ENCODE data around the gene C17orf67. TPM values are rescaled to one million over a fixed set of nuclear protein-coding genes. Genes with fewer than 3 reads are reported as not detected.

C17orf67 gene
- total and polyA plus RNA-seq, 7 donors, result 0.14 to 1.1 (median 0.25) TPM; not detected in 1

GRCh38 chr17:56806949-56807348 is 26.8 kb downstream of the C17orf67 start:
- ATAC-seq, result peak in 2 of 4 donors; percentile 21 to 47
- WGBS, 3 donors, result 27 to 57% (median 55%) methylated on average over 4 of the region's 4 CpGs
- no peak overlapping the region for H3K4me3 ChIP-seq
- no peaks in the 10 kb centered on the region for H3K27me3 ChIP-seq (ENCODE audit: insufficient read depth in 3 of 3, low read length in 2 of 3)
- no peaks in the 10 kb centered on the region for H3K36me3 ChIP-seq (ENCODE audit: insufficient read depth in 1 of 2, low read depth in 1 of 2)
- H3K9me3 ChIP-seq, result no peaks in the 10 kb centered on the region
- no peak for DNase-seq
- no peak for TF ChIP-seq CTCF (IDR thresholded peaks at IDR 0.05)
- no peaks in the 10 kb centered on the region for H3K4me1 ChIP-seq
- H3K27ac ChIP-seq, result no peak overlapping the region
- intact Hi-C loops (cut with DNase I), result no loop called here

DNA sequence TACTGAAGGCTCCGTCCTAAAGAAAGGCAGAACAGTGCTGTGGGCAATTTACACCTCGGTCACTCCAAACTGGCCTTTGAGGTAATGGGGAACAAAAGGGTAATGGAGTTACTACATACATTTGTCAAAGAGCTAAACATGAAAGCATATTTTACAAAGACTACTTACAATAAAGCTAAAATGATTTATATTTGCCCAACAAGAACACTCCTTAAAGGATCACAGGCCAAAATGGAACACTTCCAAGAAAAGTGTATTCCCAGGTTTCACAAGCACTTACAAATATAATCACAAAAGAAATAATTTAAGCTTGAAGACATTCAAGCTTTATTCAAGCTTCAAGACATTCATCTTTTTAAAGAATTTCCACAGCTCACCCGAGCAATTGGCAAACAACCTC is 29.3 kb downstream of the C17orf67 start:
- no peak for TF ChIP-seq CTCF (IDR thresholded peaks at IDR 0.05)
- no peak for ATAC-seq
- Histone ChIP-seq H3K4me1 (no peaks in the 10 kb centered on the region), H3K36me3 (ENCODE audit: insufficient read depth in 1 of 2, low read depth in 1 of 2) (no peaks in the 10 kb centered on the region), H3K27ac (no peak overlapping the region), H3K9me3 (no peaks in the 10 kb centered on the region), H3K27me3 (ENCODE audit: insufficient read depth in 3 of 3, low read length in 2 of 3) (no peaks in the 10 kb centered on the region), H3K4me3 (no peak overlapping the region)
- intact Hi-C loops (cut with DNase I), result no loop called here
- 85 to 87% (median 86%) methylated on average over 3 of the region's 3 CpGs for WGBS, 3 donors
- DNase-seq, result no peak

GRCh38 chr17:56803071-56803470 is 30.6 kb downstream of the C17orf67 start:
- TF ChIP-seq CTCF (IDR thresholded peaks at IDR 0.05), result no peak
- no peaks in the 10 kb centered on the region for H3K4me1 ChIP-seq
- no peak overlapping the region for H3K4me3 ChIP-seq
- ATAC-seq (no peak), DNase-seq (no peak)
- no peaks in the 10 kb centered on the region for H3K36me3 ChIP-seq (ENCODE audit: insufficient read depth in 1 of 2, low read depth in 1 of 2)
- H3K27ac ChIP-seq, result no peak overlapping the region
- H3K27me3 ChIP-seq (ENCODE audit: insufficient read depth in 3 of 3, low read length in 2 of 3), result no peaks in the 10 kb centered on the region
- intact Hi-C loops (cut with DNase I), result no loop called here
- H3K9me3 ChIP-seq, result no peaks in the 10 kb centered on the region
- 69 to 81% (median 71%) methylated on average over 1 of the region's 1 CpG for WGBS, 3 donors

GRCh38 chr17:56801459-56802178 is 32.1 kb downstream of the C17orf67 start:
- H3K9me3 ChIP-seq, result no peaks in the 10 kb centered on the region
- no peak for DNase-seq
- no peaks in the 10 kb centered on the region for H3K27me3 ChIP-seq (ENCODE audit: insufficient read depth in 3 of 3, low read length in 2 of 3)
- H3K36me3 ChIP-seq (ENCODE audit: insufficient read depth in 1 of 2, low read depth in 1 of 2), result no peaks in the 10 kb centered on the region
- intact Hi-C loops (cut with DNase I), result no loop called here
- H3K4me3 ChIP-seq, result no peak overlapping the region
- H3K4me1 ChIP-seq, result no peaks in the 10 kb centered on the region
- 56 to 67% (median 60%) methylated on average over 4 of the region's 4 CpGs for WGBS, 3 donors
- no peak for ATAC-seq
- no peak for TF ChIP-seq CTCF (IDR thresholded peaks at IDR 0.05)
- H3K27ac ChIP-seq, result no peak overlapping the region

- 43 to 53% (median 46%) methylated on average over 4 of the region's 4 CpGs for WGBS, 3 donors
- Histone ChIP-seq H3K4me1 (no peaks in the 10 kb centered on the region), H3K27ac (no peak overlapping the region), H3K27me3 (ENCODE audit: insufficient read depth in 3 of 3, low read length in 2 of 3) (no peaks in the 10 kb centered on the region), H3K4me3 (no peak overlapping the region), H3K9me3 (no peaks in the 10 kb centered on the region), H3K36me3 (ENCODE audit: insufficient read depth in 1 of 2, low read depth in 1 of 2) (no peaks in the 10 kb centered on the region)
- ATAC-seq (no peak), DNase-seq (no peak)
- intact Hi-C loops (cut with DNase I), result no loop called here
- no peak for TF ChIP-seq CTCF (IDR thresholded peaks at IDR 0.05)
These were observed 34.8 kb downstream of the C17orf67 start for GRCh38 chr17:56798916-56799315.
